K562 (cell line): ENCODE measurements around the gene CNBD2. TPM values are rescaled to one million over a fixed set of nuclear protein-coding genes. Genes with fewer than 3 reads are reported as not detected.

Experiments used
- E2F6 ChIP-seq, 2 experiments: IDR thresholded peaks; 2 replicates each; pipeline ENCODE4 v1.6.1; 2011; ENCODE audit warnings: borderline replicate concordance in 1 of 2, control low read depth in 1 of 2, low read depth in 1 of 2, low read length in 1 of 2, mild to moderate bottlenecking in 1 of 2, mixed read lengths in 1 of 2, moderate library complexity in 1 of 2; ENCODE audit not compliant: insufficient read depth in 1 of 2, insufficient read length in 1 of 2, poor library complexity in 1 of 2, severe bottlenecking in 1 of 2; ENCODE audit errors: extremely low read depth in 1 of 2
- GABPB2 ChIP-seq: fragments of 250-450 bp; sonication (Bioruptor Pico); conservative IDR thresholded peaks from 2 replicates; pipeline ENCODE4 v1.5.1; 2021; ENCODE audit warnings: mild to moderate bottlenecking
- KDM1A ChIP-seq, 2 experiments: fragments of 450-650 bp; IDR thresholded peaks; 2 replicates each; pipeline ENCODE4 v1.6.1; 2016; ENCODE audit warnings: mild to moderate bottlenecking in 2 of 2
- NFE2 ChIP-seq: IDR thresholded peaks from 2 replicates; pipeline ENCODE4 v1.6.1; 2014; ENCODE audit warnings: antibody characterized with exemption, low read depth
- PATZ1 ChIP-seq: fragments of 250-450 bp; sonication (Bioruptor Pico); IDR thresholded peaks from 2 replicates; pipeline ENCODE4 v1.5.0; 2020; ENCODE audit warnings: mild to moderate bottlenecking, borderline replicate concordance
- PRMT5 ChIP-seq: sonication (generic); formaldehyde crosslinking; IDR thresholded peaks from 2 replicates; pipeline ENCODE4 v1.5.0; 2020; ENCODE audit warnings: missing genetic modification reagents
- PTTG1 ChIP-seq: fragments of 450-650 bp; IDR thresholded peaks from 2 replicates; pipeline ENCODE4 v1.6.1; 2016; ENCODE audit warnings: low read depth, mild to moderate bottlenecking, missing genetic modification characterization, missing compliant biosample characterization
- RAD21 ChIP-seq, 2 experiments: fragments of 250-450 bp in 1 of 2; fragments of 450-650 bp in 1 of 2; sonication (Bioruptor Pico) in 1 of 2; formaldehyde crosslinking in 1 of 2; IDR thresholded peaks in 1 of 2; conservative IDR thresholded peaks in 1 of 2; 2 replicates each; pipeline versions ENCODE4 v1.4.0 to v1.8.0; 2020 to 2022; ENCODE audit warnings: mild to moderate bottlenecking in 2 of 2, moderate library complexity in 1 of 2
- RBM22 ChIP-seq: fragments of 200-400 bp; formaldehyde crosslinking; IDR thresholded peaks from 2 replicates; pipeline ENCODE4 v1.6.1; 2018; ENCODE audit warnings: low read length, low read depth; ENCODE audit not compliant: poor library complexity, severe bottlenecking
- RREB1 ChIP-seq: fragments of 250-450 bp; sonication (Bioruptor Pico); IDR thresholded peaks from 2 replicates; pipeline ENCODE4 v1.4.0; 2020
- SMAD3 ChIP-seq: fragments of 450-650 bp; formaldehyde crosslinking; conservative IDR thresholded peaks from 2 replicates; pipeline ENCODE4 v1.4.0; 2020; ENCODE audit warnings: mild to moderate bottlenecking
- SREBF1 ChIP-seq: fragments of 150-350 bp; IDR thresholded peaks from 2 replicates; pipeline ENCODE4 v1.6.1; 2014; ENCODE audit warnings: antibody characterized with exemption, low read depth, low read length, borderline replicate concordance
- TEAD1 ChIP-seq, 2 experiments: fragments of 450-650 bp in 1 of 2; sonication (generic) in 1 of 2; formaldehyde crosslinking; IDR thresholded peaks; 2 replicates each; pipeline versions ENCODE4 v1.4.0 to v1.8.0; 2020 to 2022; ENCODE audit warnings: mild to moderate bottlenecking in 2 of 2, missing genetic modification reagents in 1 of 2
- THAP7 ChIP-seq: fragments of 250-450 bp; sonication (Bioruptor Pico); IDR thresholded peaks from 2 replicates; pipeline ENCODE4 v1.5.0; 2021
- ZNF699 ChIP-seq: fragments of 250-450 bp; sonication (Bioruptor Pico); IDR thresholded peaks from 2 replicates; pipeline ENCODE4 v1.8.0; 2021; ENCODE audit warnings: mild to moderate bottlenecking, moderate library complexity; ENCODE audit not compliant: insufficient replicate concordance
- ZNF77 ChIP-seq: fragments of 250-450 bp; sonication (Bioruptor Pico); IDR thresholded peaks from 2 replicates; pipeline ENCODE4 v1.5.0; 2020
- polyA plus RNA-seq, 8 experiments: library from polyadenylated mRNA; depleted of rRNA in 4 of 8; stranded (reverse) in 5 of 8; unstranded in 3 of 8; fragments of >200 nt; fragmentation: Nextera tagmentation in 2 of 8; fragmentation: Illumina TruSeq in 1 of 8; extraction: Ambion mirVana in 2 of 8; extraction: Trizol in 1 of 8; gene quantifications; 2 replicates each; pipeline versions ENCODE4 v1.2.1 to v1.2.3, GENCODE V29; 2011 to 2014; ENCODE audit warnings: inconsistent platforms in 1 of 8, missing spikeins in 1 of 8
- total RNA-seq, 7 experiments: library from RNA; depleted of rRNA in 6 of 7; stranded (reverse); fragments of >200 nt in 6 of 7; fragmentation: Illumina TruSeq in 2 of 7; extraction: Trizol in 2 of 7; gene quantifications; 2 replicates each; pipeline versions ENCODE4 v1.2.1 to v1.2.3, GENCODE V29; 2011 to 2021; ENCODE audit warnings: low replicate concordance in 1 of 7

Gene CNBD2
- total and polyA plus RNA-seq, 9 of the 15 experiments (the other 6 are each of a cell fraction or from before 2014, with no cell fraction given), result 3.2 to 17.5 (median 5.3) TPM

- no peak for TF ChIP-seq RBM22
- TF ChIP-seq SMAD3 (CRISPR knock-in tag), result no peak
- no peak for TF ChIP-seq PRMT5 (CRISPR knock-in tag)
- TF ChIP-seq KDM1A (IDR thresholded peaks at IDR 0.05), result 0 out of 4 replicates have a peak, but pooled peaks of 1 of the 2 experiments have one; percentile 24
- TF ChIP-seq PATZ1 (CRISPR knock-in tag), result no peak
- no peak for TF ChIP-seq RREB1 (CRISPR knock-in tag)
- TF ChIP-seq RAD21 (CRISPR knock-in tag; conservative IDR thresholded peaks at IDR 0.05 in 1 of 2, IDR thresholded peaks at IDR 0.05 in 1 of 2), result no peak
- no peak for TF ChIP-seq GABPB2 (CRISPR knock-in tag)
- TF ChIP-seq NFE2, result peak; percentile 94
- TF ChIP-seq PTTG1, result no peak
- no peak for TF ChIP-seq TEAD1 (CRISPR knock-in tag; IDR thresholded peaks at IDR 0.05)
- peak in 1 of 2 experiments; percentile 16 for TF ChIP-seq E2F6 (IDR thresholded peaks at IDR 0.05; ENCODE audit: borderline replicate concordance in 1 of 2, extremely low read depth in 1 of 2, insufficient read depth in 1 of 2, insufficient read length in 1 of 2, low read depth in 1 of 2, low read length in 1 of 2, poor library complexity in 1 of 2, severe bottlenecking in 1 of 2)
- no peak for TF ChIP-seq THAP7 (CRISPR knock-in tag)
- no peak for TF ChIP-seq SREBF1
- no peak for TF ChIP-seq ZNF77 (CRISPR knock-in tag)
- no peak for TF ChIP-seq ZNF699
Observed at GRCh38 chr20:36051318-36052116, 83.1 kb downstream of the CNBD2 start (continued).
